NCI-H128 (cell line): ENCODE results near the gene NEK2.

Source experiments
- DNase-seq: peaks from one replicate; lab custom pipeline; 2025; ENCODE audit not compliant: unreplicated experiment; lab: John Stamatoyannopoulos, UW

Gene NEK2

GRCh38 chr1:211612786-211613107 is 62.7 kb downstream of the NEK2 start:
- no peak for DNase-seq
